HL-60 (cell line): ENCODE data around the gene GALNT14.

Experiments
- DNase-seq, 2 experiments: peaks; one replicate each; pipeline ENCODE4 v3.0.0-alpha.2; 2010 to 2020; ENCODE audit warnings: low read depth in 1 of 2, low spot score in 1 of 2
- H3K27ac ChIP-seq: fragments of 250-450 bp; sonication (Bioruptor Pico); replicated peaks from 2 replicates; pipeline ENCODE4 v1.5.1; 2020; ENCODE audit warnings: mild to moderate bottlenecking, moderate library complexity
- H3K27me3 ChIP-seq: fragments of 250-450 bp; sonication (Bioruptor Pico); 2 replicates; pipeline ENCODE4 v1.5.1; 2021; ENCODE audit warnings: mild to moderate bottlenecking, moderate library complexity; ENCODE audit not compliant: insufficient read depth, poor library complexity, severe bottlenecking
- H3K4me3 ChIP-seq: replicated peaks from 2 replicates; pipeline ENCODE4 v1.5.1; 2011; ENCODE audit warnings: mild to moderate bottlenecking, control low read depth, low read length; ENCODE audit not compliant: insufficient read depth
- GABPA ChIP-seq: IDR thresholded peaks from 2 replicates; pipeline ENCODE4 v1.6.1; 2012; ENCODE audit warnings: low read depth
- POLR2AphosphoS5 ChIP-seq: IDR thresholded peaks from 2 replicates; pipeline ENCODE4 v1.6.1; 2012; ENCODE audit warnings: low read depth
- SPI1 ChIP-seq: IDR thresholded peaks from 2 replicates; pipeline ENCODE4 v1.6.1; 2012; ENCODE audit warnings: low read depth, mild to moderate bottlenecking, borderline replicate concordance
- TF ChIP-seq, protein P1 (sequence below): IDR thresholded peaks from one replicate; pipeline ENCODE4 v1.5.1; 2011; ENCODE audit warnings: low read length, control low read depth, inconsistent platforms; ENCODE audit not compliant: insufficient read depth
- TF ChIP-seq, protein P2 (sequence below): IDR thresholded peaks from 2 replicates; pipeline ENCODE4 v1.6.1; 2012; ENCODE audit warnings: low read depth; ENCODE audit not compliant: insufficient replicate concordance

The GALNT14 gene

DNA sequence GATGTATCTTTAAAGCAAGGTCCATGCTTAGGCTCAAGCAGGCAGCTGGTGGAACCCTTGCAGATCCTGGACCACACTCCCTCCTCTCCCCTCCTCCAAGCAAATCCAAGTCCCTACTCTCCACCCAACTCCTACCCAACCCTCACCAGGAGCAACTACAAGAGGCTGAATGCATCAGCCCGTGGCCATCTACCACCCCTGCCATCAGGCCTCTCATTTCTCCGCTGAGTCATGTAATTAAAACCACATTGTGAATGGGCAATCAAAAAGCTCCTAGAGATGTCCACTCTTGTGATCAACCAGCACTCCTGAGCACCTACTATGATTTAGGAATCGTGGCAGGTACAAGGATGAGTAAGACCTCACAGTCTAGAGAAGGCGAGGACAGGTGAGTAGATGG, 188.8 kb downstream of the GALNT14 start:
- H3K4me3 ChIP-seq: no peak overlapping the region
- no peak overlapping the region for H3K27ac ChIP-seq
- H3K27me3 ChIP-seq: no peaks in the 10 kb centered on the region
- DNase-seq: no peak
- TF ChIP-seq GABPA (no peak), SPI1 (no peak), POLR2AphosphoS5 (no peak)
- TF ChIP-seq, protein P1, sequence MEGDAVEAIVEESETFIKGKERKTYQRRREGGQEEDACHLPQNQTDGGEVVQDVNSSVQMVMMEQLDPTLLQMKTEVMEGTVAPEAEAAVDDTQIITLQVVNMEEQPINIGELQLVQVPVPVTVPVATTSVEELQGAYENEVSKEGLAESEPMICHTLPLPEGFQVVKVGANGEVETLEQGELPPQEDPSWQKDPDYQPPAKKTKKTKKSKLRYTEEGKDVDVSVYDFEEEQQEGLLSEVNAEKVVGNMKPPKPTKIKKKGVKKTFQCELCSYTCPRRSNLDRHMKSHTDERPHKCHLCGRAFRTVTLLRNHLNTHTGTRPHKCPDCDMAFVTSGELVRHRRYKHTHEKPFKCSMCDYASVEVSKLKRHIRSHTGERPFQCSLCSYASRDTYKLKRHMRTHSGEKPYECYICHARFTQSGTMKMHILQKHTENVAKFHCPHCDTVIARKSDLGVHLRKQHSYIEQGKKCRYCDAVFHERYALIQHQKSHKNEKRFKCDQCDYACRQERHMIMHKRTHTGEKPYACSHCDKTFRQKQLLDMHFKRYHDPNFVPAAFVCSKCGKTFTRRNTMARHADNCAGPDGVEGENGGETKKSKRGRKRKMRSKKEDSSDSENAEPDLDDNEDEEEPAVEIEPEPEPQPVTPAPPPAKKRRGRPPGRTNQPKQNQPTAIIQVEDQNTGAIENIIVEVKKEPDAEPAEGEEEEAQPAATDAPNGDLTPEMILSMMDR: no peak
- TF ChIP-seq, protein P2, sequence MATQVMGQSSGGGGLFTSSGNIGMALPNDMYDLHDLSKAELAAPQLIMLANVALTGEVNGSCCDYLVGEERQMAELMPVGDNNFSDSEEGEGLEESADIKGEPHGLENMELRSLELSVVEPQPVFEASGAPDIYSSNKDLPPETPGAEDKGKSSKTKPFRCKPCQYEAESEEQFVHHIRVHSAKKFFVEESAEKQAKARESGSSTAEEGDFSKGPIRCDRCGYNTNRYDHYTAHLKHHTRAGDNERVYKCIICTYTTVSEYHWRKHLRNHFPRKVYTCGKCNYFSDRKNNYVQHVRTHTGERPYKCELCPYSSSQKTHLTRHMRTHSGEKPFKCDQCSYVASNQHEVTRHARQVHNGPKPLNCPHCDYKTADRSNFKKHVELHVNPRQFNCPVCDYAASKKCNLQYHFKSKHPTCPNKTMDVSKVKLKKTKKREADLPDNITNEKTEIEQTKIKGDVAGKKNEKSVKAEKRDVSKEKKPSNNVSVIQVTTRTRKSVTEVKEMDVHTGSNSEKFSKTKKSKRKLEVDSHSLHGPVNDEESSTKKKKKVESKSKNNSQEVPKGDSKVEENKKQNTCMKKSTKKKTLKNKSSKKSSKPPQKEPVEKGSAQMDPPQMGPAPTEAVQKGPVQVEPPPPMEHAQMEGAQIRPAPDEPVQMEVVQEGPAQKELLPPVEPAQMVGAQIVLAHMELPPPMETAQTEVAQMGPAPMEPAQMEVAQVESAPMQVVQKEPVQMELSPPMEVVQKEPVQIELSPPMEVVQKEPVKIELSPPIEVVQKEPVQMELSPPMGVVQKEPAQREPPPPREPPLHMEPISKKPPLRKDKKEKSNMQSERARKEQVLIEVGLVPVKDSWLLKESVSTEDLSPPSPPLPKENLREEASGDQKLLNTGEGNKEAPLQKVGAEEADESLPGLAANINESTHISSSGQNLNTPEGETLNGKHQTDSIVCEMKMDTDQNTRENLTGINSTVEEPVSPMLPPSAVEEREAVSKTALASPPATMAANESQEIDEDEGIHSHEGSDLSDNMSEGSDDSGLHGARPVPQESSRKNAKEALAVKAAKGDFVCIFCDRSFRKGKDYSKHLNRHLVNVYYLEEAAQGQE: no peak

DNA sequence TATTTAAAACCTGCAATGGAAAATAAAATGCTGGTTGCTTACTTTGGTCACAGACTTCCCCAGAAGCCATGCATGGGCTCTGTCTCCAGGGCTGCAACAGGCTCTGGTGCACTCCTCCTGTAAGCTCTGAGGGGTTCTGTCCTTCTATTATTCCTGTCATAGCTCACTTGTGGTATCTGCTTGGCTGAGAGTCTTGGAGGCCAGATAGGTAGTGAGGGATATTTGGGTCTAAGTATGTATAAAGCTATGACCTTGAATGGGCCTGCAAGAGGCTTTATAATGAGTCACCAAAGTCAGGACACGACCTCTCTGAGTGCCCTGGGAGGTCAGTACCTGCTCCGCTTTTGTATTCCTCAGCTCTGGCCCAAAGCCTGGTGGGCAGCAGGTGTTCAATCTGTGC, 189.4 kb downstream of the GALNT14 start:
- Histone ChIP-seq H3K27me3 (no peaks in the 10 kb centered on the region), H3K4me3 (no peak overlapping the region), H3K27ac (no peak overlapping the region)
- DNase-seq: no peak
- TF ChIP-seq SPI1 (no peak), GABPA (no peak)
- TF ChIP-seq, protein P2: no peak

DNA sequence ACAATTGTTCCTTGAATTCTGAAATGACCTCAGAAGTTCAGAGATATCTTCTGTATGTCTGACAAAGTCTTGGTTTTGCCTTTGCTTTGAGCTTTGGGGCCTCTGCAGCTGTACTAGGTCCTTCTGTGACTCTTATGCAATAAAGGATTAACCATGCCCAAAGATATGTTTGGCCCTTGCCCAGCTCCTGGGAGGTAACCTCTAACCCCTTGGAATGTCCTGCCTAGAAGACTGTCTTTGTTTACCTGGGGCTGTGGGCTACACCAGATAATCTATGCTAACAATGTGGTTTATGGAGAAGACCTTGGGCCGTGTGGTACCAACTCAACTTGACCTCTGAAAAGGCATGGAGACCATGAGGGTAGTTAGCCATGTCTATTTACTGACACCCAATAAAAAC, 190.1 kb downstream of the GALNT14 start:
- no peak for DNase-seq
- Histone ChIP-seq H3K4me3 (no peak overlapping the region), H3K27me3 (no peaks in the 10 kb centered on the region), H3K27ac (no peak overlapping the region)
- no peak for TF ChIP-seq GABPA
- TF ChIP-seq, protein P1: no peak

DNA sequence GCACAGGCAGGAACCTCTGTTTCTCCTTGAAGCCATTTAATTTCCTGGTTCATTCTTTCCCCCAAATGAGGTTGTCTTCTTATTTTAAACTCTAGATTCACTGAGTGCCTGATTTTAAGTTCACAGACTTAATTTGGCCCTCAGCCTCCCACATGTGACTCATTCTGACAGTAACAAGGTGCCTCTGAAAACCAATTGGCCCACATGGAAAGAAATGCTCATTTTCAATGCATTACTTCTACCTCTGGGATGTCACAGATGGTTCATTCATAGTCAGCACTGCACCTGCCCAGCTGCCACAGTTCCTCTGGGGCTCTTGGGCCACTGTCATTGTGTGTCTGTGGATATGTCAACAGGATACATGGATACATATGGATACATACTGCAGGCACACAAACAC, 190.6 kb downstream of the GALNT14 start:
- H3K4me3 ChIP-seq: no peak overlapping the region
- no peak overlapping the region for H3K27ac ChIP-seq
- DNase-seq: no peak
- TF ChIP-seq POLR2AphosphoS5: no peak
- TF ChIP-seq, protein P1: no peak
- TF ChIP-seq SPI1: no peak
- TF ChIP-seq GABPA: no peak
- TF ChIP-seq, protein P2: no peak
- no peaks in the 10 kb centered on the region for H3K27me3 ChIP-seq
